ENCODE results near the gene HUS1B. TPM values are rescaled to one million over a fixed set of nuclear protein-coding genes. Genes with fewer than 3 reads are reported as not detected.

Gene HUS1B
- total RNA-seq (ENCODE audit: low replicate concordance), result 0.41 and 0.93 TPM in 2 replicates
- long read RNA-seq, result 0 reads

- TF ChIP-seq CTCF (conservative IDR thresholded peaks at IDR 0.05), result no peak
- H3K4me3 Mint-ChIP-seq, result no peak within 1 kb of the TSS
- peaks cover 18% of the 10 kb centered on the region for H3K36me3 Mint-ChIP-seq
- H3K4me1 Mint-ChIP-seq (ENCODE audit: unreplicated experiment), result peaks cover 13% of the 10 kb centered on the region
- no peaks in the 10 kb centered on the region for H3K27me3 Mint-ChIP-seq
- DNase-seq (ENCODE audit: extremely low spot score, unreplicated experiment), result peak; percentile 66
- H3K27ac Mint-ChIP-seq, result no peak within 1 kb of the TSS
- no peaks in the 10 kb centered on the region for H3K9me3 Mint-ChIP-seq
Measured at GRCh38 chr6:656460-657252, at the start of gene HUS1B. Gene HUS1B (minus strand): TSS chr6:657100. CDS start chr6:656944, 156 bp downstream.

DNA sequence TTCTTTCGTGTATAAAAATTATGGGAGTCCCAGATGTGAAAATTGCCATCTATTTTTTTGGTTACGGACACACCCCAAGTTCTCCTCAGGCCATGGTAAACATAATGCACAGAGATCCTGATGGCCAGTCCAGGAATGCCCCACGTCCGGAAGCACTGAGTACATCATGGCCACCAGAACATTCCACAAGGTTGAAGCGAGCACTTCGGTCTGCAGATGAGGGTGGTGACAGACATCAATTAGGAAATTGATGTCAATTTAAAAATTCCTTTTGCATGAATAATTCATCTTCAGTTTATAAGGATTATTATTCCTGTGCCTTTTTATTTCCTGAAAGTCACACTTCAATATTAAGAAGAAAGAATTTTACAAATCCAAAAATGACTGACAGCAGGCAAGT, 49.2 kb upstream of the HUS1B start:
- Mint-ChIP-seq H3K27ac (no peak overlapping the region), H3K36me3 (no peaks in the 10 kb centered on the region), H3K27me3 (peaks cover 41% of the 10 kb centered on the region), H3K4me3 (no peak overlapping the region), H3K9me3 (no peaks in the 10 kb centered on the region), H3K4me1 (ENCODE audit: unreplicated experiment) (peaks cover 16% of the 10 kb centered on the region)
- DNase-seq (ENCODE audit: extremely low spot score, unreplicated experiment), result no peak
- no peak for TF ChIP-seq CTCF (conservative IDR thresholded peaks at IDR 0.05)

- H3K36me3 Mint-ChIP-seq, result no peaks in the 10 kb centered on the region
- no peak for TF ChIP-seq CTCF (conservative IDR thresholded peaks at IDR 0.05)
- no peaks in the 10 kb centered on the region for H3K9me3 Mint-ChIP-seq
- H3K27me3 Mint-ChIP-seq, result peaks cover 34% of the 10 kb centered on the region
- peaks cover 10% of the 10 kb centered on the region for H3K4me1 Mint-ChIP-seq (ENCODE audit: unreplicated experiment)
- no peak overlapping the region for H3K27ac Mint-ChIP-seq
- no peak overlapping the region for H3K4me3 Mint-ChIP-seq
- DNase-seq (ENCODE audit: extremely low spot score, unreplicated experiment), result no peak
Measured at GRCh38 chr6:705047-705446, 48.1 kb upstream of the HUS1B start.

DNA sequence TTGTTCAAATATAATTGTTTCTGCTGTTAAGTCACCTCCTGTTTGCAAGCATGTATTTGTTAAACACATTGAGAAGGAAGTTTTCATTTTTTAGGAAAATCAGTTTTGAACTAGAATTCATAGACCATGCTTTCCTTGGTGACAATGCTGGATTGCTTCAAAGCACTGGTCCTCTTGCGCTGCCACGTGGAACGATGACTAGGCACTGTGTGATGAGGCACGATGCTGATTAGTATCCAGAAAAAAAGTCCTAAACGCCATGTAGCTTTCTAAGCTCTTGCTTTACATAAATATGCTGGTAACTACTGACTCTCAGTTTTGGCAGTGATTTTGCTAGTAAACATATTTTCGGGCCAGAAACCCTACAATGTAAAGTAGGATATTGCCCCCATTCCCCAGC, 47.1 kb upstream of the HUS1B start:
- Mint-ChIP-seq H3K27me3 (peaks cover 26% of the 10 kb centered on the region), H3K4me3 (no peak overlapping the region), H3K36me3 (no peaks in the 10 kb centered on the region), H3K9me3 (no peaks in the 10 kb centered on the region), H3K4me1 (ENCODE audit: unreplicated experiment) (peaks cover 18% of the 10 kb centered on the region), H3K27ac (no peak overlapping the region)
- no peak for DNase-seq (ENCODE audit: extremely low spot score, unreplicated experiment)
- TF ChIP-seq CTCF (conservative IDR thresholded peaks at IDR 0.05), result no peak

GRCh38 chr6:703552-703951, 46.7 kb upstream of the HUS1B start:
- DNase-seq (ENCODE audit: extremely low spot score, unreplicated experiment), result no peak
- peaks cover 18% of the 10 kb centered on the region for H3K4me1 Mint-ChIP-seq (ENCODE audit: unreplicated experiment)

More at GRCh38 chr6:703552-703951, 46.7 kb upstream of the HUS1B start:
- Mint-ChIP-seq H3K27me3 (peaks cover 24% of the 10 kb centered on the region), H3K36me3 (no peaks in the 10 kb centered on the region), H3K27ac (no peak overlapping the region), H3K4me3 (no peak overlapping the region), H3K9me3 (no peaks in the 10 kb centered on the region)
- no peak for TF ChIP-seq CTCF (conservative IDR thresholded peaks at IDR 0.05)
